HL-60 (cell line): Measurements from ENCODE around the gene NEDD4L.

Experiments used
- DNase-seq, 2 experiments: peaks; one replicate each; pipeline ENCODE4 v3.0.0-alpha.2; 2010 to 2020; ENCODE audit warnings: low read depth in 1 of 2, low spot score in 1 of 2
- H3K27ac ChIP-seq: fragments of 250-450 bp; sonication (Bioruptor Pico); replicated peaks from 2 replicates; pipeline ENCODE4 v1.5.1; 2020; ENCODE audit warnings: mild to moderate bottlenecking, moderate library complexity
- H3K27me3 ChIP-seq: fragments of 250-450 bp; sonication (Bioruptor Pico); 2 replicates; pipeline ENCODE4 v1.5.1; 2021; ENCODE audit warnings: mild to moderate bottlenecking, moderate library complexity; ENCODE audit not compliant: insufficient read depth, poor library complexity, severe bottlenecking
- H3K4me3 ChIP-seq: replicated peaks from 2 replicates; pipeline ENCODE4 v1.5.1; 2011; ENCODE audit warnings: mild to moderate bottlenecking, control low read depth, low read length; ENCODE audit not compliant: insufficient read depth
- CTCF ChIP-seq: IDR thresholded peaks from one replicate; pipeline ENCODE4 v1.5.1; 2011; ENCODE audit warnings: low read length, control low read depth, inconsistent platforms; ENCODE audit not compliant: insufficient read depth
- GABPA ChIP-seq: IDR thresholded peaks from 2 replicates; pipeline ENCODE4 v1.6.1; 2012; ENCODE audit warnings: low read depth
- POLR2AphosphoS5 ChIP-seq: IDR thresholded peaks from 2 replicates; pipeline ENCODE4 v1.6.1; 2012; ENCODE audit warnings: low read depth
- SPI1 ChIP-seq: IDR thresholded peaks from 2 replicates; pipeline ENCODE4 v1.6.1; 2012; ENCODE audit warnings: low read depth, mild to moderate bottlenecking, borderline replicate concordance
- TF ChIP-seq, protein P1 (sequence below): IDR thresholded peaks from 2 replicates; pipeline ENCODE4 v1.6.1; 2012; ENCODE audit warnings: low read depth; ENCODE audit not compliant: insufficient replicate concordance

NEDD4L gene

GRCh38 chr18:58201733-58202730, 158.0 kb downstream of the NEDD4L start:
- no peak overlapping the region for H3K4me3 ChIP-seq
- no peak for DNase-seq
- peaks cover 11% of the 10 kb centered on the region for H3K27me3 ChIP-seq
- 0 out of 2 replicates have a peak, but pooled peaks have one; percentile 9 for TF ChIP-seq SPI1
- TF ChIP-seq, protein P1, sequence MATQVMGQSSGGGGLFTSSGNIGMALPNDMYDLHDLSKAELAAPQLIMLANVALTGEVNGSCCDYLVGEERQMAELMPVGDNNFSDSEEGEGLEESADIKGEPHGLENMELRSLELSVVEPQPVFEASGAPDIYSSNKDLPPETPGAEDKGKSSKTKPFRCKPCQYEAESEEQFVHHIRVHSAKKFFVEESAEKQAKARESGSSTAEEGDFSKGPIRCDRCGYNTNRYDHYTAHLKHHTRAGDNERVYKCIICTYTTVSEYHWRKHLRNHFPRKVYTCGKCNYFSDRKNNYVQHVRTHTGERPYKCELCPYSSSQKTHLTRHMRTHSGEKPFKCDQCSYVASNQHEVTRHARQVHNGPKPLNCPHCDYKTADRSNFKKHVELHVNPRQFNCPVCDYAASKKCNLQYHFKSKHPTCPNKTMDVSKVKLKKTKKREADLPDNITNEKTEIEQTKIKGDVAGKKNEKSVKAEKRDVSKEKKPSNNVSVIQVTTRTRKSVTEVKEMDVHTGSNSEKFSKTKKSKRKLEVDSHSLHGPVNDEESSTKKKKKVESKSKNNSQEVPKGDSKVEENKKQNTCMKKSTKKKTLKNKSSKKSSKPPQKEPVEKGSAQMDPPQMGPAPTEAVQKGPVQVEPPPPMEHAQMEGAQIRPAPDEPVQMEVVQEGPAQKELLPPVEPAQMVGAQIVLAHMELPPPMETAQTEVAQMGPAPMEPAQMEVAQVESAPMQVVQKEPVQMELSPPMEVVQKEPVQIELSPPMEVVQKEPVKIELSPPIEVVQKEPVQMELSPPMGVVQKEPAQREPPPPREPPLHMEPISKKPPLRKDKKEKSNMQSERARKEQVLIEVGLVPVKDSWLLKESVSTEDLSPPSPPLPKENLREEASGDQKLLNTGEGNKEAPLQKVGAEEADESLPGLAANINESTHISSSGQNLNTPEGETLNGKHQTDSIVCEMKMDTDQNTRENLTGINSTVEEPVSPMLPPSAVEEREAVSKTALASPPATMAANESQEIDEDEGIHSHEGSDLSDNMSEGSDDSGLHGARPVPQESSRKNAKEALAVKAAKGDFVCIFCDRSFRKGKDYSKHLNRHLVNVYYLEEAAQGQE, result no peak
- H3K27ac ChIP-seq, result no peak overlapping the region

GRCh38 chr18:58204776-58205442, 160.9 kb downstream of the NEDD4L start:
- Histone ChIP-seq H3K27me3 (peaks cover 13% of the 10 kb centered on the region), H3K27ac (no peak overlapping the region), H3K4me3 (no peak overlapping the region)
- DNase-seq, result no peak
- TF ChIP-seq, protein P1, result no peak
- no peak for TF ChIP-seq POLR2AphosphoS5
- TF ChIP-seq GABPA, result no peak
- no peak for TF ChIP-seq CTCF

DNA sequence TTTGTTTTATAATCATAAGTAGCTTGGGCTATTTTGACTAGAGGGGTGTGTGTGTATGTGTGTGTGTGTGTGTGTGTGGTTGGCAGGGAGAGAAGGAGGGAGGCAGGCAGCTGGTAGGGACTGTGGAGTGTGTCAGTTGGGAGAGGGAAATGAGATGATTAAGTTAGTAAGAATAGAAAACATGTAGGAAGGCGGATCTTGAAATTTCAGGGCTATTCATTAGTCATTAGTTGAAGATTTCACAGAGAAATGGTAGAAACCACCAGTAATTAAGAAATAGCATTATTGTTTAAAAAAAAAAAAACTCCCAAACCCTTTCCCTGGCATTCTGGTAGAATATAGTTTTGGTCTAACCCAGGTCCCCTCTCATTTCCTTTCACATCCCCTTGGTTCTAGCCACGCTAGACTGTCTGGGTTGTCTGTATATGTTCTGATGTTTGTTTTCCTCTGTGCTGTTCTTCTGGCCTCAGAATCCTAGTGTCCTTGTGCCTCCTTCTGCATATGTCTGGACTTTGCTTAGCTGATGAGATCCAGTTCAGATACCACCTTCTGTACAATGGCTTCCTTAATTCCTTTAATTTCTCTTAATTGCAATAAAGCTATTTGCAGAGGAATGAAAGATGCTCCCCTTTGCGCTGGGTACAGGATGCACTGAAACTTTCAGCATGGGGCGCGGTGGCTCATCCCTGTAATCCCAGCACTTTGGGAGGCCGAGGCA, 161.6 kb downstream of the NEDD4L start:
- H3K27ac ChIP-seq, result no peak overlapping the region
- DNase-seq, result no peak

More for the DNA sequence above, 161.6 kb downstream of the NEDD4L start:
- H3K4me3 ChIP-seq, result no peak overlapping the region
- peaks cover 16% of the 10 kb centered on the region for H3K27me3 ChIP-seq
- no peak for TF ChIP-seq CTCF
- TF ChIP-seq GABPA, result no peak
- TF ChIP-seq POLR2AphosphoS5, result no peak
- TF ChIP-seq, protein P1, result no peak
